ENCODE measurements around the gene BMPER.
"Not testable (repeated sequence)": the region's sequence is repeated elsewhere in the genome, so short reads cannot be mapped to it uniquely, and the experiment has no call there.

The BMPER gene

GRCh38 chr7:34153656-34154270 is 248.4 kb downstream of the BMPER start:
- DNase-seq = no peak

DNA sequence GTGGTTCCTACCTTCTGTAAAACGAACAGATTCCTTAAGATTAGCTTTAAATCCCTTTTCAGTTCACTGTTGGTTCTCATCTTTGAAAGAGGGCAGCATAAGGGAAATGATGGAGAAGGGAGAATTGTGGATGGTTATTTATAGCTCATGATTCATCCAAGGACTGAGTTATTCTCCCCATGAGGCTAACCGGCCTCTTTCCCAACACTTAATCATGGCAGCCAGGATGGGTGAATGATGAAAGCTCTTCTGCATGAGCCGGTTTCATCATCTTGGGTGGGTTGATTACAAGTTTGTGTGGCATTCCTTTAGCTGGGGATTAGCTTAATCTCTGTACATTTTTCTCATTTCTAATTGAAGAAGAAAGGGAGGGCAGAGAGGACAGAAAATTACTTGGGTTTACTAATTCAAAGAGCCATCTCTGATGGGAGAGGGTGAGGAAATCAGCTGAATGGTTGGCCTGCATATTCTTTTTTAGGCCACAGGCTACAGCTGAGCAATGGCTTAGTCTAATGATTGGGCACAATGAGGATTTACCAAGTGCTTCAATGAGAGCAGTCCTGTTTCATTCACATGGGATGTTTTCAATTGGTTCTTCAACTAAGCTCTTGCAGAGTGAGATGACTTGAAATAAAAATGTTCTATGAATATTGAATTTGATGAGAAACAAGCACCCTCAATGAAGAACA is 250.0 kb downstream of the BMPER start:
- no peak for DNase-seq

DNA sequence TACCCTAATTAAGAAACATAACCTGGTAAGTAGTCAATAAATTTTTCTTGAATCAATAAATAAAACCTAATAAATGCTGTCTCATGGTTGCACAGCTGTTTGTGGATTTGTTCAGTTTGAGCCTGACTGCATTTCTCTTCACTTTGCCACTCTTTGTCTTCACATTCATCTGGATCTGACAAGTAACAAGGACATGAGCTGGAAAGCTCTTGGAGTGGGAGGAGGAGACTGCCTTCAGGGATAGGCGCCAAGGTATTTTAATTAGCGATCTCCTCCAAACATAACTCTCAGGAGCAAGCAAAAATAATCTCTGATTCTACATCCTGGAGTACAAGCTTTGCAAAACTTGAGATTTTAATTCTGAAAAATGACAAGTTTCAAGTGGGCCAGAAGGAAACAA is 251.0 kb downstream of the BMPER start:
- no peak for DNase-seq

DNA sequence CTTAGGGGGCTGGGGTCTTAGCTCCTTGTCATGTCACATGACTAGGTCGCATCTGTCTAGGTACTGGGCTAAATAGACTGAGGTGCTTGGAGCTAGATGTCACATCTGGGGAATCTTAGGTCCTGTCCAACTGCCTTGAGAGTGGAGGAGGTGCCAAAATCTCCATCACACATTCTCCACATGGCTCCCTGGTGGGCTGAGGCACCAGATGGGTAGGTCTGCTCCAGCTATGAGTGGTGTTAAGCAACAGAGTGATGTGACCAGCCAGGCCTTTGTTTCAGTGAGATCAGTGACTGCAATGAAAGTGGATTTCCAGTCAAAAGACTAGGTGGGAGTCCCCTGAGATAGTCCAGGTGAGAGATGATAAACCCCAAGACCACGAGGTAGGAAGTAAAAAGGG is 251.8 kb downstream of the BMPER start:
- no peak for DNase-seq

GRCh38 chr7:34158368-34159153 is 253.2 kb downstream of the BMPER start:
- DNase-seq = no peak

DNA sequence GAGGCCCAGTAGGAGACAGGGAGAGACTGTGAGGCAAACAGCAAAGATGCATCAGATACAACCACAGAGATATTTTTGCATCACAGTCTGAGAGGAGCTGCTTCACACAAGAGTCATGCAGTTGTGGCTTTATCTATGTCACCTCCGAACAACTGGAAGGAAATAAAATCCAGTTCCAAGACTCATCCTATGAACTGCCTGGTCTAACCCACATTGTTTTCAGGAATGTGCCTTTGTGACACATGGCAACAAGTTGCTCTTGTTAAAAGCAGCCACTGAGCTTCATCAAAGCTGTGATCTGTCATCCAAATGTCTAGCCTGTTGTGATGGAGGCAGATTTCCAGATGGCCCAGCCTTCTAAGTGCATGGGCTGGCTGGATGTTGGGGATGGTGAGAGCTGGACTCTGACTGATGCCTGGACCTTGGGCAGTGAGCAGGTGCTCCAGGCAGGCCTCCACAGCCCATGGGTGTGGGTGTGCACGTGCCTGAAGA is 255.0 kb downstream of the BMPER start:
- no peak for DNase-seq

DNA sequence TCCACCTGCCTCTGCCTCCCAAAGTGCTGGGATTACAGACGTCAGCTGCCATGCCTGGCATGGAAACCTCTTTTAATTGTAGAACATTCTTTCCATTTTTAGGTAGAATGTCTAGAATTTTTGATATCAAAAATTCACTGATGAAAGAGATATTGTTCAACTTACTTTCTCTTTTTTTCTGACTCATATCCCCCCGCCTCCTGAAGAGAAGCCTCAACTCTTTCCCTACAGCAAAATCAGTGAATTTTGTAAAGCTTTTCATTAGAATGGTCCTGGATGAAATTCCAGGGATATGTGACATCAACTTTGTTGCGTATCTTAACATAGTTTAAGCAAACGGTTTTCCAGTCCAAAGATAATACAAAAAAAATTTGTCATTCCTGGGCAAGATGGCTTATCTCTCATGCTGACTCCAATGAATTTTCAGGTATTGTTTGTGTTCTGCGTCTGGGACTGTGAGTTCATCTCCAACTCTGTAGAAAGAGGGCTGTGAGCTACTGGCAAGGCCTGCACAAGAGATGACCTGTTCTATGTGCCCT is 256.8 kb downstream of the BMPER start:
- DNase-seq = no peak

DNA sequence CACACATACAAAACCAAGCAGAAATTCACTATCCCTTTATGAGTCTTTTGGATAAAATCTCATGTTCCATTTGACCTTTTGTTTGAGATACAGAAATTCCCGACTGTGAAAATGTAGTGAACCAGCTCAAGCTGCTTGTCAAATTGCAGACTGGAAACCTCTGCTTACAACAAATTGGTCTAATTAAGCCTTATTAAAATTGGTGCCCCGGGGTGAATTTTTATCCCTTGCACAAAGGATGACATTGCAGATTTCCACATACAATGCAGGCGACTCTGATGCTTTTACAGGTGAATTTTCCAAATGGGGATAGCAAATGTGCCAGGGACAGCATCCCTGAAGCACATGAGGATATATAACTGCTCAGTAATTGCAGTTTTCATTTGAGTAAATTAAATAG is 257.3 kb downstream of the BMPER start:
- DNase-seq = no peak

DNA sequence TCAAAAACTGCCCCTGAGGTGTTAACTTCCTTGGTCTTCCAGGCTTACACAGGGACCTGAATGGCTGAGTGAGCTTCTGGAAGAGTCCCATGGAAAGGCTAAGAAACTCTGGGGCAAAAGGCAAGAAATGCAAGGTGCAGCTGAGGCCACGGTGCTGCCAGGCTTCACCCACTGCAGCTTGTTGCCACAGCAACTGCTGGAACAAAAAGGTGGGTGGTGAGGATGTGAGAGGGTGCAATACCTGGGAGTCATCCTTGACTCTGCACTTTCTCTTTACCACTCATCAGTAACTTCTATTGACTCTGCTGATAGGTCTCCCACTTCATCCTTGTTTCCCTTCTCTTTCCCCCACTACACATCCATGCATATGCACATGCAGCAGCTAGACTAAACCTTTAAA is 258.6 kb downstream of the BMPER start:
- no peak for DNase-seq

- no peak for DNase-seq
Observed at GRCh38 chr7:34165466-34165865, 260.1 kb downstream of the BMPER start.

- no peak for DNase-seq
Observed at GRCh38 chr7:34165927-34166550, 260.7 kb downstream of the BMPER start.

GRCh38 chr7:34168013-34168412 is 262.7 kb downstream of the BMPER start:
- no peak for DNase-seq

GRCh38 chr7:34174688-34175616 is 269.6 kb downstream of the BMPER start:
- DNase-seq = not testable (repeated sequence)

DNA sequence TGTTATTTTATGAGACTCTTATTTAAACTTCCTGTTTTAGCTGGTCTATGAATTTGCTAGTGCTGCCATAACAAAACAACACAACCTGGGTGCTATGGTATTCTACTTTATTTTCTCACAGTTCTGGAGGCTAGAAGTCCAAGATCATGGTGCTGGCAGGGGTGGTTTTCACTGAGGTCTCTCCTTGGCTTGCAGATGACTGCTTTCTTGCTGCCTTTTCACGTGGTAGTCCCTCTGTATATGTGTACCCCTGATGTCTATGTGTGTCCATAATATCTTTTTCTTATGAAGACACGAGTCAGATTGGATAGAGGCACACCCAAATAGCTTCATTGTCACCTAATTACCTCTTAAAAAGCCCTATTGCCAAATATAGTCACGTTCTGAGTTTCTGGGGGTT is 270.5 kb downstream of the BMPER start:
- no peak for DNase-seq

DNA sequence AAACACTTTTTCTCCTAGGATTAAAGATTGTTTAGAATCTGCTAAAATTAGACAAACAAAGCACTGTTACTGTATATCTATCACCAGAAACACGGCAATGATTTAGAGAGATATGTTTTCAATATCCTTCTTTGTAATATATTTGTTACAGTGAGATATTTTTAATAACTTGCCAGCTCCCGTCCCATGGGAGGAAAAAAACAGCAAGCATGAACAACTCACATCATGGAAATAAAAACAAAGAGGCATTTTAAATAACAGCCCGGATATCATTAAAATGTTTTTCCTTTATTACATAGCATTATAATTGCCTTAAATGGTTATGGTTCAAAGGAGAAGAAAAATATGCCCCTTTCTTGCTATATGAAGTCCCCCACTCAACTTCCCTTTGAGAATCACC is 272.1 kb downstream of the BMPER start:
- DNase-seq = no peak

DNA sequence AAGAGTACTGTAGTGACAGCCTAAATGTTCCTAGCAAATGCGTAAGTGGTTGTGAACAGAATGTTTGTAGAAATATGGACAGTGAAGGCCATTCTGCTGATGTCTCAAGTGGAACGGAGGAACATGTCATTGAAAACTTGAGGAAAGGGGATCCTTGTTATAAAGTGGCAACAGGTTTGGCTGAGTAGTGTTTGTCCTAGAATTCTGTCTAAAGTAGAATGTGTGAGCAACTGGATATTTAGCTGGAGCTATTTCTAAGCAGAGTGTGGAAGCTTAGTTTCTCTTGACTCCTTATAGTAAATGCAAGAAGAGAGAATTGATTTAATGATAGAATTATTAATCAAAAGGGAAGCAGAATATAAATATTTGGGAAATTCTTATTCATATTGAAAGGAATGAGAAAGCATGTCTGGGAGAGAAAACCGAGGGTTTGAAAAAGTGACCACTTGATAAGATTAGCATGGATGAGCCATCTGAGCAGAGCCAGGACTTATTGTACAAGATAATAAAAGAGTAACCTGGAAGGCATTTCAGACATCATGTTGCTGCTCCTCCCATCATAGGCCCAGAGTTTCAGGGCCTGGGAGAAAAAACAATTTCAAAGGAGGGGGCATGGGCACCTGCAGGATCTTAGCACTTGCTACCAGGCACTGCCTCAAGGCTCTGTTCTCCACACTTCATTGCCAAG is 276.1 kb downstream of the BMPER start:
- DNase-seq = no peak

GRCh38 chr7:34184466-34184865 is 279.1 kb downstream of the BMPER start:
- no peak for DNase-seq

DNA sequence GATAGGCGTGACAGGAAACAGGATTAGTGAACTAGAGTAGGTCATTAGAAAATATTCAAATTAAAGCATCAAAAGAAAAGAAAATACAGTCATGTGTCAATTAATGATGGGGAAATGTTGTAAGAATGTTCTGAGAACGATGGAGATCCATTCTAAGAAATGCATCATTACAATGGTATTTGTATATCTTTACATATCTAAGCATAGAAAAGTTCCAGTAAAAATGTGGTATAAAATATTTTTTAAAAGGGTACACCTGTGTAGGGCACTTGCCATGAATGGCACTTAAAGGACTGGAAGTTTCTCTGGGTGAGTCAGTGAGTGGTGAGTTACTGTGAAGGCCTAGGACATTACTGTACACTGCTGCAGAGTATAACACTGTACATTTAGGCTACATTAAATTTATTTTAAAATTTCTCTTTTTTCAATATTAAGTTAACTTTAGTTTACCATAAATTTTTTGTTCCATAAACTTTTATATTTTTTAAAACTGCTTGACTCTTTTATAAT is 282.5 kb downstream of the BMPER start:
- DNase-seq = no peak

DNA sequence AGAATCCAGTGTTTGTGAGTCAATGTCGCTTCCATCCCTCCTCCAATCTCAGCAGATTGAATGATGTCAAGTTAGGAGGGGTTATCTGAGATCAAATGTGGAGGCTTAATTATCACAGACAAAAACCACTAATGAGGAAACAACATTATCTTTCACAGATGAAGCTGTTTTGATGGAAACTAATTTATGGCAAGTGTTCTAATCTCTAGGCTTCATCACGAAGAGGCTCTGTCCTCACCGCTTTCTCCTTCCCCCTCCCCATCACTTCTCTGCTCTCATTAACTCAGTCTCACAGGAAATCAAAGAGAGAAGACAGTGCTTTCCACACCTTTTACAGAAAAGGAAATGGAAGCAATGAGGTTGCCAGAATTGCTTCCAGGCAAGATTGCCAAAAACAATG is 283.7 kb downstream of the BMPER start:
- DNase-seq = no peak

DNA sequence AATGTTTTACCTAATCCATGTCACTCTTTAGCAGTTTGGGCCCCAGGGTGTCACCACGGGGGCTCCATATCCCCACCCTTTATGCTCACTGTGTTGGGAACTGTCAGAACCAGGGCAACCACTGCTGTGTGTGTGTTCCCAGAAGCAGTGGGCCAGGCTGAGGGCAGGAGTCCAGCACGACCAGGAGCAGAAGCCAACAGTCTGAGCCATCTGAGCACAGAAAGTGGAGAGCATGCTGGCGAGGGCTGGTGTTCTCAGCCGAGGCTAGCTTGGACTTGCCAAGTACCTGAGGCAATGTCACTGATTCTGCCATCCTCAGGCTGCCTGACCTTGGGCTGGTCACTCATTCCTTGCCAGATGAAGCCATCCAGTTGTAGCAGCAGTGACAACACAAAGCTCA is 285.0 kb downstream of the BMPER start:
- DNase-seq = no peak

DNA sequence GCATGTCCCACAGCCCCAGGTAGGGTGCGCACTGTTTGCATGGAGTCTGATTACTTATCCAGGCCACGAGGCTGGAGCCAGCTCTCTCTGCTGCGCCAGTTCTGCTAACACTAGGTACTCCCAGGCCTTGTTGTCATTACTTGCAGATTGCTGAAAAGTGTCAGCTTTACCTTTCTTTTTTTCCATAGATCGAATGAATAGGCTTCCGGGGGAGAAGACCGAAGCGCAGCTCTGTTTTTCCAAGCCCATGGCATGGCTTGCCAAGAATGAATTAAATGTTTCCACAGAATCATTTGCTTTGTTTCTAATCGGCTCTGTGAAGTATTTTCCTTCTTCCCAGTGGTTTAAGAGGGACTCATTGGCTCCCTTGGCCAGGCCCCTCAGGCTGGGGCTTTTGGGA is 285.8 kb downstream of the BMPER start:
- DNase-seq = no peak
